SK-N-SH treated with all-trans-retinoic acid at 6 μM for 48 hours (cell line): ENCODE measurements around the gene MARVELD1.

Source experiments
- ATAC-seq: fragments of 200-7000 bp; cut with Tn5 transposase; 3 replicates; pipeline ENCODE4 v1.9.1; 2020; ENCODE audit warnings: mild to moderate bottlenecking, moderate library complexity
- ARNTL ChIP-seq: fragments of 450-650 bp; formaldehyde crosslinking; IDR thresholded peaks from 2 replicates; pipeline ENCODE4 v1.5.0; 2020; ENCODE audit warnings: low read depth, mild to moderate bottlenecking, moderate library complexity, borderline replicate concordance
- BACH2 ChIP-seq: fragments of 250-450 bp; sonication (Bioruptor Pico); IDR thresholded peaks from 2 replicates; pipeline ENCODE4 v1.9.0; 2021; ENCODE audit warnings: mild to moderate bottlenecking, borderline replicate concordance
- CREB5 ChIP-seq: fragments of 250-450 bp; sonication (Bioruptor Pico); IDR thresholded peaks from 2 replicates; pipeline ENCODE4 v1.5.1; 2020; ENCODE audit warnings: low read depth, mild to moderate bottlenecking, moderate library complexity
- CSDC2 ChIP-seq: fragments of 250-450 bp; sonication (Bioruptor Pico); IDR thresholded peaks from 2 replicates; pipeline ENCODE4 v1.5.0; 2020; ENCODE audit warnings: mild to moderate bottlenecking, moderate library complexity
- ESRRG ChIP-seq: fragments of 250-450 bp; sonication (Bioruptor Pico); IDR thresholded peaks from 2 replicates; pipeline ENCODE4 v1.6.1; 2021; ENCODE audit warnings: mild to moderate bottlenecking
- GLIS3 ChIP-seq: fragments of 250-450 bp; sonication (Bioruptor Pico); IDR thresholded peaks from 2 replicates; pipeline ENCODE4 v1.5.0; 2020; ENCODE audit warnings: mild to moderate bottlenecking, moderate library complexity
- ISL1 ChIP-seq: fragments of 250-450 bp; sonication (Bioruptor Pico); IDR thresholded peaks from 2 replicates; pipeline ENCODE4 v2.1.2; 2022; ENCODE audit warnings: mild to moderate bottlenecking, moderate library complexity
- OSR1 ChIP-seq: fragments of 250-450 bp; sonication (Bioruptor Pico); IDR thresholded peaks from 2 replicates; pipeline ENCODE4 v1.8.0; 2022; ENCODE audit warnings: moderate library complexity, mild to moderate bottlenecking, inconsistent platforms
- PATZ1 ChIP-seq: fragments of 250-450 bp; sonication (Bioruptor Pico); IDR thresholded peaks from 2 replicates; pipeline ENCODE4 v1.8.0; 2020; ENCODE audit warnings: mild to moderate bottlenecking, moderate library complexity, borderline replicate concordance
- PPARA ChIP-seq: fragments of 250-450 bp; sonication (Bioruptor Pico); IDR thresholded peaks from 2 replicates; pipeline ENCODE4 v1.5.0; 2020; ENCODE audit warnings: mild to moderate bottlenecking, borderline replicate concordance
- RARB ChIP-seq: fragments of 250-450 bp; sonication (Bioruptor Pico); IDR thresholded peaks from 2 replicates; pipeline ENCODE4 v1.8.0; 2021; ENCODE audit warnings: mild to moderate bottlenecking, moderate library complexity
- SNAI2 ChIP-seq: fragments of 250-450 bp; sonication (Bioruptor Pico); IDR thresholded peaks from 2 replicates; pipeline ENCODE4 v1.5.0; 2020; ENCODE audit warnings: mild to moderate bottlenecking, moderate library complexity
- TCF4 ChIP-seq: fragments of 250-450 bp; sonication (Bioruptor Pico); IDR thresholded peaks from 2 replicates; pipeline ENCODE4 v1.8.0; 2021; ENCODE audit warnings: mild to moderate bottlenecking, moderate library complexity, borderline replicate concordance
- TOX ChIP-seq: fragments of 250-450 bp; sonication (Bioruptor Pico); IDR thresholded peaks from 2 replicates; pipeline ENCODE4 v1.8.0; 2021; ENCODE audit warnings: mild to moderate bottlenecking, moderate library complexity, borderline replicate concordance
- TSHZ2 ChIP-seq: fragments of 250-450 bp; sonication (Bioruptor Pico); IDR thresholded peaks from 2 replicates; pipeline ENCODE4 v1.5.0; 2020; ENCODE audit warnings: mild to moderate bottlenecking, moderate library complexity
- ZC3H10 ChIP-seq: fragments of 250-450 bp; sonication (Bioruptor Pico); IDR thresholded peaks from 2 replicates; pipeline ENCODE4 v1.5.1; 2021; ENCODE audit warnings: mild to moderate bottlenecking, moderate library complexity
- ZFP3 ChIP-seq: fragments of 250-450 bp; sonication (Bioruptor Pico); IDR thresholded peaks from 2 replicates; pipeline ENCODE4 v1.5.0; 2020; ENCODE audit warnings: mild to moderate bottlenecking, moderate library complexity
- ZNF565 ChIP-seq: fragments of 450-650 bp; formaldehyde crosslinking; conservative IDR thresholded peaks from 2 replicates; pipeline ENCODE4 v1.5.0; 2020; ENCODE audit warnings: low read depth, mild to moderate bottlenecking, moderate library complexity
- ZNF70 ChIP-seq: fragments of 450-650 bp; formaldehyde crosslinking; IDR thresholded peaks from 2 replicates; pipeline ENCODE4 v1.5.0; 2020; ENCODE audit warnings: mild to moderate bottlenecking, moderate library complexity
- ZNF8 ChIP-seq: fragments of 450-650 bp; formaldehyde crosslinking; IDR thresholded peaks from 2 replicates; pipeline ENCODE4 v1.5.0; 2020; ENCODE audit warnings: mild to moderate bottlenecking, moderate library complexity
- TF ChIP-seq, protein P1 (sequence below): fragments of 250-450 bp; sonication (Bioruptor Pico); IDR thresholded peaks from 2 replicates; pipeline ENCODE4 v1.8.0; 2021; ENCODE audit warnings: low read depth, mild to moderate bottlenecking, moderate library complexity, borderline replicate concordance
- TF ChIP-seq, protein P2 (sequence below): fragments of 250-450 bp; sonication (Bioruptor Pico); IDR thresholded peaks from 2 replicates; pipeline ENCODE4 v1.5.1; 2021; ENCODE audit warnings: mild to moderate bottlenecking, moderate library complexity

MARVELD1 gene

DNA sequence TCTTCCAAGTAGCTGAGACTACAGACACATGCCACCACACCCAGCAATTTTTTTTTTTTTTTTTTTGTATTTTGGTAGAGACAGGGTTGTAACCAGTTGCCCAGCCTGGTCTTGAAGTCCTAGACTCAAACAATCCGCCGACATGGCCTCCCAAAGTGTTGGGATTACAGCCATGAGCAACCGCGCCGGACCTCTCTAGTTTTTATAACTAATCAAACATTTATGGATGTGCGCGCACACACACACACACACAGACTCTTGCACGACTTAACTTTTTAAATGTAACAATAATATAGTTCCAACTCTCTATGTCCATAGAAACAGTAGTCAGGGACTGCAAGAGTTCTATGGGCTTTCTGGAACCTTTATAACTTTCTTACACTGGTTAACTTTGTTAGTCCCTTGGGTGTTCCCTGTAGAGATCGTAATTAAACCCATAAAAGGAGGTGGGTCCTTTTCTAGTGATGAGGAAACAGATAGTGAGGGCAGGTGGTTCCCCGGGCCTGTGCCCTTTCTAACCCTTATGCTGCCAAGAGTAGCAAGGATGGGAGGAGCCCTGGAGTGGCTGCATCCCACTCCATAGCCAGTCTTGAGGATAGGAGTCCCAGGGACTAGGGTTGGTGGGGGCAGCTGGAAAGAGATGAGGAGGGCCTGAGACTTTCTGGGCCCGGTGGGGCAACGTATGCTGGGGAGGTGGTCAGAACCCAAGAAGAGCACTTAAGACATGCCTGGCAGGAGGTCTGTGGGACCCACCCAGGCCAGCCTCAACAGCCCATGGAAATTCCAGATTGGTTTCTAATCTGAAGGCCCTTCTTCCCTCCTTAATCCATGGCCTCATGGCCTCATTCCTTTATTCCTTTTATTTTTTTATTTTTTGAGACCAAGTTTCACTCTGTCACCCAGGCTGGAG, 8.6 kb downstream of the MARVELD1 start:
- TF ChIP-seq OSR1: no peak
- no peak for TF ChIP-seq RARB (CRISPR knock-in tag)
- TF ChIP-seq ARNTL (CRISPR knock-in tag): no peak
- no peak for TF ChIP-seq SNAI2 (CRISPR knock-in tag)
- TF ChIP-seq TOX (CRISPR knock-in tag): no peak
- no peak for TF ChIP-seq ZFP3
- TF ChIP-seq, protein P1, sequence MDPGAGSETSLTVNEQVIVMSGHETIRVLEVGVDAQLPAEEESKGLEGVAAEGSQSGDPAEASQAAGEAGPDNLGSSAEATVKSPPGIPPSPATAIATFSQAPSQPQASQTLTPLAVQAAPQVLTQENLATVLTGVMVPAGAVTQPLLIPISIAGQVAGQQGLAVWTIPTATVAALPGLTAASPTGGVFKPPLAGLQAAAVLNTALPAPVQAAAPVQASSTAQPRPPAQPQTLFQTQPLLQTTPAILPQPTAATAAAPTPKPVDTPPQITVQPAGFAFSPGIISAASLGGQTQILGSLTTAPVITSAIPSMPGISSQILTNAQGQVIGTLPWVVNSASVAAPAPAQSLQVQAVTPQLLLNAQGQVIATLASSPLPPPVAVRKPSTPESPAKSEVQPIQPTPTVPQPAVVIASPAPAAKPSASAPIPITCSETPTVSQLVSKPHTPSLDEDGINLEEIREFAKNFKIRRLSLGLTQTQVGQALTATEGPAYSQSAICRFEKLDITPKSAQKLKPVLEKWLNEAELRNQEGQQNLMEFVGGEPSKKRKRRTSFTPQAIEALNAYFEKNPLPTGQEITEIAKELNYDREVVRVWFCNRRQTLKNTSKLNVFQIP (CRISPR knock-in tag): no peak
- no peak for TF ChIP-seq ZNF8 (CRISPR knock-in tag)
- TF ChIP-seq CREB5: no peak
- TF ChIP-seq TSHZ2: no peak
- TF ChIP-seq TCF4 (CRISPR knock-in tag): no peak
- no peak for TF ChIP-seq PPARA (CRISPR knock-in tag)
- no peak for TF ChIP-seq ZC3H10 (CRISPR knock-in tag)
- TF ChIP-seq GLIS3: no peak
- no peak for TF ChIP-seq BACH2 (CRISPR knock-in tag)
- no peak for TF ChIP-seq ZNF565
- TF ChIP-seq, protein P2, sequence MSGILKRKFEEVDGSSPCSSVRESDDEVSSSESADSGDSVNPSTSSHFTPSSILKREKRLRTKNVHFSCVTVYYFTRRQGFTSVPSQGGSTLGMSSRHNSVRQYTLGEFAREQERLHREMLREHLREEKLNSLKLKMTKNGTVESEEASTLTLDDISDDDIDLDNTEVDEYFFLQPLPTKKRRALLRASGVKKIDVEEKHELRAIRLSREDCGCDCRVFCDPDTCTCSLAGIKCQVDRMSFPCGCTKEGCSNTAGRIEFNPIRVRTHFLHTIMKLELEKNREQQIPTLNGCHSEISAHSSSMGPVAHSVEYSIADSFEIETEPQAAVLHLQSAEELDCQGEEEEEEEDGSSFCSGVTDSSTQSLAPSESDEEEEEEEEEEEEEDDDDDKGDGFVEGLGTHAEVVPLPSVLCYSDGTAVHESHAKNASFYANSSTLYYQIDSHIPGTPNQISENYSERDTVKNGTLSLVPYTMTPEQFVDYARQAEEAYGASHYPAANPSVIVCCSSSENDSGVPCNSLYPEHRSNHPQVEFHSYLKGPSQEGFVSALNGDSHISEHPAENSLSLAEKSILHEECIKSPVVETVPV: no peak
- TF ChIP-seq PATZ1 (CRISPR knock-in tag): no peak
- ATAC-seq: no peak

GRCh38 chr10:97723001-97723400, 9.5 kb downstream of the MARVELD1 start:
- ATAC-seq: no peak
- no peak for TF ChIP-seq TSHZ2
- TF ChIP-seq SNAI2 (CRISPR knock-in tag): no peak
- TF ChIP-seq ESRRG (CRISPR knock-in tag): no peak
- TF ChIP-seq, protein P1 (CRISPR knock-in tag): no peak
- TF ChIP-seq ZFP3: no peak
- no peak for TF ChIP-seq PPARA (CRISPR knock-in tag)
- TF ChIP-seq ARNTL (CRISPR knock-in tag): no peak
- TF ChIP-seq OSR1: no peak
- no peak for TF ChIP-seq CSDC2 (CRISPR knock-in tag)
- no peak for TF ChIP-seq RARB (CRISPR knock-in tag)
- TF ChIP-seq ZNF70: no peak
- TF ChIP-seq CREB5: no peak
- TF ChIP-seq ISL1 (CRISPR knock-in tag): no peak
- TF ChIP-seq GLIS3: no peak
- TF ChIP-seq ZNF565: no peak
